Measurements from ENCODE around the gene DHRS7B. TPM values are rescaled to one million over a fixed set of nuclear protein-coding genes. Genes with fewer than 3 reads are reported as not detected.
"Not testable (repeated sequence)": the region's sequence is repeated elsewhere in the genome, so short reads cannot be mapped to it uniquely, and the experiment has no call there.

DHRS7B gene
- polyA plus RNA-seq, 4 donors, result 20.2 to 40.2 (median 33.7) TPM

- no peak for DNase-seq (ENCODE audit: low read depth in 4 of 4, low spot score in 3 of 4)
These were observed 47.9 kb downstream of the DHRS7B start for GRCh38 chr17:21174713-21175112.

- no peak for DNase-seq (ENCODE audit: low read depth in 4 of 4, low spot score in 3 of 4)
These were observed 50.1 kb downstream of the DHRS7B start for GRCh38 chr17:21176773-21177395.

GRCh38 chr17:21177401-21177800 lies 50.6 kb downstream of the DHRS7B start:
- no peak for DNase-seq (ENCODE audit: low read depth in 4 of 4, low spot score in 3 of 4)

- DNase-seq (ENCODE audit: low read depth in 4 of 4, low spot score in 3 of 4), result no peak
These were observed 51.3 kb downstream of the DHRS7B start for GRCh38 chr17:21177854-21178600.

GRCh38 chr17:21183468-21183867 lies 56.7 kb downstream of the DHRS7B start:
- DNase-seq (ENCODE audit: low read depth in 4 of 4, low spot score in 3 of 4), result no peak

- no peak for DNase-seq (ENCODE audit: low read depth in 4 of 4, low spot score in 3 of 4)
These were observed 57.8 kb downstream of the DHRS7B start for GRCh38 chr17:21184570-21184969.

GRCh38 chr17:21185061-21185460 lies 58.3 kb downstream of the DHRS7B start:
- no peak for DNase-seq (ENCODE audit: low read depth in 4 of 4, low spot score in 3 of 4)

- no peak for DNase-seq (ENCODE audit: low read depth in 4 of 4, low spot score in 3 of 4)
These were observed 59.8 kb downstream of the DHRS7B start for GRCh38 chr17:21186399-21187187.

- DNase-seq (ENCODE audit: low read depth in 4 of 4, low spot score in 3 of 4), result no peak
These were observed 62.6 kb downstream of the DHRS7B start for GRCh38 chr17:21189361-21189760.

GRCh38 chr17:21190078-21190477 lies 63.3 kb downstream of the DHRS7B start:
- DNase-seq (ENCODE audit: low read depth in 4 of 4, low spot score in 3 of 4), result no peak

GRCh38 chr17:21191698-21192097 lies 64.9 kb downstream of the DHRS7B start:
- no peak for DNase-seq (ENCODE audit: low read depth in 4 of 4, low spot score in 3 of 4)

GRCh38 chr17:21192414-21192813 lies 65.7 kb downstream of the DHRS7B start:
- DNase-seq (ENCODE audit: low read depth in 4 of 4, low spot score in 3 of 4), result not testable (repeated sequence)

GRCh38 chr17:21193031-21193430 lies 66.3 kb downstream of the DHRS7B start:
- DNase-seq (ENCODE audit: low read depth in 4 of 4, low spot score in 3 of 4), result no peak

GRCh38 chr17:21194226-21194625 lies 67.5 kb downstream of the DHRS7B start:
- DNase-seq (ENCODE audit: low read depth in 4 of 4, low spot score in 3 of 4), result no peak

- no peak for DNase-seq (ENCODE audit: low read depth in 4 of 4, low spot score in 3 of 4)
These were observed 67.9 kb downstream of the DHRS7B start for GRCh38 chr17:21194703-21195102.

GRCh38 chr17:21196126-21196525 lies 69.4 kb downstream of the DHRS7B start:
- DNase-seq (ENCODE audit: low read depth in 4 of 4, low spot score in 3 of 4), result no peak

- DNase-seq (ENCODE audit: low read depth in 4 of 4, low spot score in 3 of 4), result no peak
These were observed 71.6 kb downstream of the DHRS7B start for GRCh38 chr17:21198411-21198810.

- DNase-seq (ENCODE audit: low read depth in 4 of 4, low spot score in 3 of 4), result no peak
These were observed 72.5 kb downstream of the DHRS7B start for GRCh38 chr17:21199311-21199710.

- no peak for DNase-seq (ENCODE audit: low read depth in 4 of 4, low spot score in 3 of 4)
These were observed 73.1 kb downstream of the DHRS7B start for GRCh38 chr17:21199856-21200255.

- no peak for DNase-seq (ENCODE audit: low read depth in 4 of 4, low spot score in 3 of 4)
These were observed 74.0 kb downstream of the DHRS7B start for GRCh38 chr17:21200590-21201297.

- DNase-seq (ENCODE audit: low read depth in 4 of 4, low spot score in 3 of 4), result no peak
These were observed 74.5 kb downstream of the DHRS7B start for GRCh38 chr17:21201298-21201595.

Measured in left renal pelvis (tissue), 4 donors.